ENCODE measurements around the gene COL24A1. TPM values are rescaled to one million over a fixed set of nuclear protein-coding genes. Genes with fewer than 3 reads are reported as not detected.

The COL24A1 gene
- total RNA-seq, 1 donor from 2014 or later = 2.7 TPM

GRCh38 chr1:85708829-85709227, 447.7 kb downstream of the COL24A1 start:
- Mint-ChIP-seq H3K27ac (no peak overlapping the region), H3K36me3 (peaks cover 19% of the 10 kb centered on the region), H3K4me3 (no peak overlapping the region), H3K9me3 (peaks cover 5% of the 10 kb centered on the region), H3K4me1 (peaks cover 7% of the 10 kb centered on the region), H3K27me3 (ENCODE audit: low read depth) (no peaks in the 10 kb centered on the region)
- no peak for DNase-seq (ENCODE audit: low spot score in 2 of 2, unreplicated experiment in 2 of 2)
- TF ChIP-seq CTCF (IDR thresholded peaks at IDR 0.05; ENCODE audit: unreplicated experiment) = no peak

- Mint-ChIP-seq H3K27me3 (ENCODE audit: low read depth) (no peaks in the 10 kb centered on the region), H3K4me3 (no peak within 1 kb of the TSS), H3K27ac (no peak within 1 kb of the TSS), H3K36me3 (peaks cover 24% of the 10 kb centered on the region), H3K4me1 (peaks cover 7% of the 10 kb centered on the region), H3K9me3 (peaks cover 5% of the 10 kb centered on the region)
- TF ChIP-seq CTCF (IDR thresholded peaks at IDR 0.05; ENCODE audit: unreplicated experiment) = no peak
- DNase-seq (ENCODE audit: low spot score in 2 of 2, unreplicated experiment in 2 of 2) = peak; percentile 72 to 87
Observed at GRCh38 chr1:85707990-85708828, 448.4 kb downstream of the COL24A1 start, which contains the start of gene ZNHIT6. Gene ZNHIT6 (minus strand): TSS chr1:85708433. CDS start chr1:85708284, 149 bp downstream.

DNA sequence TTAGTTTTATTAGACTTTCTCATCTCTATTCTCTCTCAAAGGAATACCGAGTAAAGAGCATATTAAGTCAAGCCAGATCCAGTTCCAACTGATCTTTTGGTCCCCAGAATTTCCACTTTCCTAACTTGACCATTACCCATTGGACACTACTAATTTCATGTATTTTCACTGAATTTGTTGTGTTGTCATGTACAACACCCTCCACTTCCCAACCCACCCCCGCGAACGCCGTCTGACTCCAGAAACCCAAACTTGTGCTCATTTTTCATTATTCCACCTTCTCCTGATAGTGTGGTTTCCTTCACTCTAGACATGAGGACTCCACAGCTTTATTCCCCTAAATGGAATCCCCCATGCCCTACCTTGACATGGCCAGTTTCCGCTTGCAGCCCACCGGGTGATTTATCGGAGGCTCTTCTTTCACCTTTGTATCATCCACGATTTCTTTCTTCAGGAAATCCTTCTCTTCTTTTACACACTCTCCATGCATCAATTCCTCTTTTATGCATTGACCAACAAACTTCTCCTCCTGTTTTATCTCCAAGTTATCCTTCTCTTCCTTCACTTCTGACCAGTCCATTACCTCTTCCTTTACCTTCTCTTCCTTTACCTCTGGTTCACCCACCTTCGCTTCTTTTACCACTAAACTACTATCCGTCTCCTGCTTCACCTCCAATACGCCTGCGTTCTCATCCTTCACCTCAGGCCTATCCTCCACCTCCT, 449.1 kb downstream of the COL24A1 start:
- TF ChIP-seq CTCF (IDR thresholded peaks at IDR 0.05; ENCODE audit: unreplicated experiment) = no peak
- peaks cover 5% of the 10 kb centered on the region for H3K9me3 Mint-ChIP-seq

DNA sequence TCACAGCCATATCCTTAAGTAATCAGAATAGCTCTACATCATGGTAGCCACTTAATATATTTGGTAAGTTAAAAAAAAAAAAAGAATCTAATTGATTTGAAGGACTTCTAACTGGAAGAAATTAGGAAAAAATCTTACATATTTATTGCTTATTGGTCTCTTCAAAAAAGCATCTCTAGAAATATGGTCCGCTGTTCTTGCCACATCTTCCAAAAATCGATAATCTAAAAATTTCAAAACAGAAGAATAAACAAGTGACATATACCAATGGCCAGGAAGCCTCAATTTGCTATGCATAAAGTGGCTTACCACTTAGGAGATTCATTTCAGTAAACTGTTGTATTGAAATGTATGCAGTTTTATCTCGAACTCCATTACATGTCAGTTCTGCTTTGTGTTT, 450.6 kb downstream of the COL24A1 start:
- Mint-ChIP-seq H3K27me3 (ENCODE audit: low read depth) (no peaks in the 10 kb centered on the region), H3K9me3 (peaks cover 5% of the 10 kb centered on the region), H3K4me1 (peaks cover 7% of the 10 kb centered on the region), H3K36me3 (peaks cover 28% of the 10 kb centered on the region), H3K4me3 (no peak overlapping the region), H3K27ac (no peak overlapping the region)
- no peak for DNase-seq (ENCODE audit: low spot score in 2 of 2, unreplicated experiment in 2 of 2)
- TF ChIP-seq CTCF (IDR thresholded peaks at IDR 0.05; ENCODE audit: unreplicated experiment) = no peak

More for the DNA sequence above, 449.1 kb downstream of the COL24A1 start:
- Mint-ChIP-seq H3K36me3 (peaks cover 24% of the 10 kb centered on the region), H3K27ac (no peak overlapping the region), H3K27me3 (ENCODE audit: low read depth) (no peaks in the 10 kb centered on the region), H3K4me3 (no peak overlapping the region), H3K4me1 (peaks cover 7% of the 10 kb centered on the region)
- DNase-seq (ENCODE audit: low spot score in 2 of 2, unreplicated experiment in 2 of 2) = no peak

DNA sequence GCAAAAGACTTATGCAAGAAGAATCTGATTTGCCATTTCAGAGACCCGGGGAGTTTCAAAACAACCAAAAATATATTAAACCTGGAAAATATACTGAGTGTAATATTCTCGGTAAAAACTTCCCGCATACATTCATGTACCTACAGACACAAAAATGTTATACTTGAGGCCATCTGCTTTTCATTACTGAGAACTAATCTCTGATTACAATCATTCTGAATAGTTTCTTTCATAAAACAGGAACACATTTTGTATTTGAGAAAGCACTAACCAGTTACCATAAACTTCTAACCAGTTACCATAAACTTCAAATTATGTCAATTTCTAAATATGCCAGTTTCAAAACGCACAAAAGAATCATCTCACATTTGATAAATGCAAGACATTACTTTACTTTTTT, 456.1 kb downstream of the COL24A1 start:
- H3K4me3 Mint-ChIP-seq = no peak overlapping the region
- peaks cover 5% of the 10 kb centered on the region for H3K9me3 Mint-ChIP-seq
- TF ChIP-seq CTCF (IDR thresholded peaks at IDR 0.05; ENCODE audit: unreplicated experiment) = no peak
- no peaks in the 10 kb centered on the region for H3K27me3 Mint-ChIP-seq (ENCODE audit: low read depth)
- peak overlapping the region; percentile 25 for H3K27ac Mint-ChIP-seq
- peaks cover 3% of the 10 kb centered on the region for H3K4me1 Mint-ChIP-seq
- no peak for DNase-seq (ENCODE audit: low spot score in 2 of 2, unreplicated experiment in 2 of 2)
- peaks cover 39% of the 10 kb centered on the region for H3K36me3 Mint-ChIP-seq

Measured in mesothelial cell of epicardium (in vitro differentiated cells).